A673 (cell line): ENCODE data around the gene RPTOR. TPM values are rescaled to one million over a fixed set of nuclear protein-coding genes. Genes with fewer than 3 reads are reported as not detected.

Experiments
- BruUV-seq: library from RNA; stranded (reverse); fragments of 400-500 nt; replicated peaks from 2 replicates; lab custom pipeline; 2021; lab: Mats Ljungman, UMichigan
- CTCF ChIA-PET: fragments of 300-600 bp; sonication (Branson Sonifier 250); formaldehyde crosslinking; loops from one replicate; lab custom pipeline; 2022; ENCODE audit warnings: antibody characterized with exemption; lab: Charles Lee
- POLR2A ChIA-PET: fragments of 300-600 bp; sonication (Branson Sonifier 250); formaldehyde crosslinking; loops from one replicate; lab custom pipeline; 2022; ENCODE audit warnings: antibody characterized with exemption; ENCODE audit not compliant: low non-redundant PET; lab: Charles Lee
- DNase-seq: peaks from one replicate; pipeline ENCODE4 v3.0.0-alpha.2; 2015; ENCODE audit warnings: low spot score
- H3K27ac ChIP-seq: fragments of 200-600 bp; sonication (generic); 2 replicates; pipeline ENCODE4 v1.5.1; 2016; ENCODE audit warnings: mixed run types, low read depth, mild to moderate bottlenecking, mixed read lengths, antibody characterized with exemption, low read length; ENCODE audit not compliant: poor library complexity, severe bottlenecking
- H3K27me3 ChIP-seq: fragments of 200-600 bp; sonication (generic); replicated peaks from 2 replicates; pipeline ENCODE4 v1.6.1; 2017; ENCODE audit warnings: mixed run types, low read depth, mild to moderate bottlenecking, mixed read lengths, antibody characterized with exemption, low read length; ENCODE audit not compliant: insufficient read depth, poor library complexity
- H3K36me3 ChIP-seq: fragments of 200-600 bp; sonication (generic); 2 replicates; pipeline ENCODE4 v1.6.1; 2016; ENCODE audit warnings: mixed run types, mild to moderate bottlenecking, mixed read lengths, antibody characterized with exemption, low read length; ENCODE audit not compliant: insufficient read depth, poor library complexity, severe bottlenecking
- H3K4me1 ChIP-seq: fragments of 200-600 bp; sonication (generic); 2 replicates; pipeline ENCODE4 v1.6.1; 2017; ENCODE audit warnings: mixed run types, mild to moderate bottlenecking, mixed read lengths, antibody characterized with exemption, low read length; ENCODE audit not compliant: insufficient read depth, poor library complexity, severe bottlenecking
- H3K4me3 ChIP-seq: fragments of 200-600 bp; sonication (generic); 2 replicates; pipeline ENCODE4 v1.5.1; 2016; ENCODE audit warnings: low read depth, mixed run types, mild to moderate bottlenecking, mixed read lengths, low read length; ENCODE audit not compliant: poor library complexity, severe bottlenecking
- H3K9me3 ChIP-seq: fragments of 200-600 bp; sonication (generic); 2 replicates; pipeline ENCODE4 v1.6.1; 2016; ENCODE audit warnings: mixed run types, low read depth, mild to moderate bottlenecking, mixed read lengths, antibody characterized with exemption, low read length; ENCODE audit not compliant: poor library complexity, severe bottlenecking
- CTCF ChIP-seq: fragments of 300-800, 200-600 bp; sonication (generic); conservative IDR thresholded peaks from 2 replicates; pipeline ENCODE4 v1.5.1; 2017; ENCODE audit warnings: low read depth, mild to moderate bottlenecking, antibody characterized with exemption, low read length, moderate library complexity, mixed read lengths
- EZH2 ChIP-seq: fragments of 200-600 bp; sonication (generic); IDR thresholded peaks from 2 replicates; pipeline ENCODE4 v1.6.1; 2017; ENCODE audit warnings: borderline replicate concordance, low read depth, mild to moderate bottlenecking, mixed read lengths, antibody characterized with exemption, low read length; ENCODE audit not compliant: poor library complexity, severe bottlenecking
- intact Hi-C: fragments of 100-400 bp; cut with micrococcal nuclease; formaldehyde crosslinking; loops from one replicate; pipeline ENCODE4 v1.10.0; 2022; ENCODE audit not compliant: unreplicated experiment
- total RNA-seq: library from RNA; stranded (reverse); gene quantifications from 2 replicates; pipeline ENCODE4 v1.2.3, GENCODE V29; 2021

Gene RPTOR
- total RNA-seq, 1 experiment from 2014 or later, result 55.2 TPM

DNA sequence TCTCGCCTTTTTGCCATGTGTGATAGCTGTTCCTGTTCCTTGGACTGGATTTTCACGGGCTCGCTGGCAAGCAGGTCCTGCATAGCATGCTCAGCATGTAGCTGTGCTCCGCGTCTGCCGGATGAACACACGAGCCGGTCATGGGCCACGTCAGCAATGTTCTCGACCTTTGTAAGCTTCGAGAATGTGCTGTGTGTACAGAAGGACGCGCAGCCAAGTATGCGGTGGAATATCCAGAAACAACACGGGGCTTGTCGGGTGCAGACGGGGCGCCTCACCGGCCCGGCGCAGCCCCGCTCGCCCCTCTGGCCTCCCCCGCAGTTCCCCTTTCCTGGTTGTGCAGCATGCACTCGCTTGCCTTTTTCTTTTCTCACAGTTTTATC is 42.2 kb downstream of the RPTOR start:
- POLR2A ChIA-PET, result no interaction called here
- intact Hi-C loops, result no loop called here
- H3K4me3 ChIP-seq, result no peak overlapping the region
- no peak overlapping the region for H3K27ac ChIP-seq
- TF ChIP-seq CTCF (no peak), EZH2 (no peak)
- no peaks in the 10 kb centered on the region for H3K9me3 ChIP-seq
- no peak for DNase-seq
- CTCF ChIA-PET, result no interaction called here
- H3K4me1 ChIP-seq, result no peaks in the 10 kb centered on the region
- H3K36me3 ChIP-seq, result no peaks in the 10 kb centered on the region
- no peaks in the 10 kb centered on the region for H3K27me3 ChIP-seq
- no TSS peak for BruUV-seq

DNA sequence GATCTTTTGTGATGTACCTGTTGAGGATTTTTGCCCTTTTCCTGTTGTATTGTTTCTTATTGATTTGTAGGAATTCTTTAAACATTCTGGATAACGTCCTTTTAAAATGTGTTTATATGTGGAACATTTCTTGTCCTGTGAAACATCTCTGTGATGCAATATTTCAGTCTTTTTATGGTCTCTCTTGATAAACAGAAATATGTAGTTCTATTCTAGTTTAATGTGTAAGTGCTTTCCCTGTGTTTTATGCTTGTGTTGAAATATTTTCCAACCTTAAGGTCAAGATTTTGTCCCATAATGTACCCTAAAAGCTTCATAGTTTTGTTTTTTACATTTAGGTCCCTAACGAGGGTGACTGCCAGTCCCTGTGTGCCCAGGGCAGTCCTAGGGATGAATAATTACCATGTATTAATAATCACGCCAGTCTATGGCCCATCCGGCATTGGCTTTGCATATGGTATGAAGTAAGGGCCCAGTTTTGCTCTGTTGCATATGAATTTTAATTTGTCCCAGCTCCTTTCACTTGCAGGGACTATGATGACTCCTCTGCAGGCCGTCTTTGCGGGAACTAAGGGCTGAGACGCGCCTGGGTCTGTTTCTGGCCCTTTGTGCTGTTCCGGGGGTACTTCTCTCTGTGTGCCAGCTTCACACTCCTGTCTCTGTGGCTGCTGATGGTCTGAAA is 44.2 kb downstream of the RPTOR start:
- no peak for TF ChIP-seq EZH2
- TF ChIP-seq CTCF, result no peak
- CTCF ChIA-PET, result no interaction called here
- no peak overlapping the region for H3K4me3 ChIP-seq
- H3K27me3 ChIP-seq, result no peaks in the 10 kb centered on the region
- no peaks in the 10 kb centered on the region for H3K9me3 ChIP-seq
- POLR2A ChIA-PET, result no interaction called here
- no peak overlapping the region for H3K27ac ChIP-seq
- no peaks in the 10 kb centered on the region for H3K4me1 ChIP-seq
- no peaks in the 10 kb centered on the region for H3K36me3 ChIP-seq
- DNase-seq, result no peak
- intact Hi-C loops, result no loop called here
- BruUV-seq, result no TSS peak

GRCh38 chr17:80591788-80592187 is 47.1 kb downstream of the RPTOR start:
- H3K4me1 ChIP-seq, result no peaks in the 10 kb centered on the region
- no peaks in the 10 kb centered on the region for H3K27me3 ChIP-seq
- TF ChIP-seq CTCF (no peak), EZH2 (no peak)
- intact Hi-C loops, result no loop called here
- no peak overlapping the region for H3K4me3 ChIP-seq
- BruUV-seq, result no TSS peak
- ChIA-PET CTCF (no interaction called here), POLR2A (no interaction called here)
- H3K27ac ChIP-seq, result no peak overlapping the region
- H3K9me3 ChIP-seq, result no peaks in the 10 kb centered on the region
- no peaks in the 10 kb centered on the region for H3K36me3 ChIP-seq
- DNase-seq, result no peak
